GM23338 (cell line): ENCODE data around the gene AOPEP. TPM values are rescaled to one million over a fixed set of nuclear protein-coding genes. Genes with fewer than 3 reads are reported as not detected.

Source experiments
- ATAC-seq: fragments of 200-7000 bp; cut with Tn5 transposase; 3 replicates; pipeline ENCODE4 v1.9.1; 2020
- DNase-seq: peaks from one replicate; pipeline ENCODE4 v3.0.0-alpha.2; 2015; ENCODE audit warnings: low spot score
- H2AFZ ChIP-seq: fragments of 200-600 bp; sonication (generic); 2 replicates; pipeline ENCODE4 v1.8.0; 2016; ENCODE audit warnings: antibody characterized with exemption, mild to moderate bottlenecking, moderate library complexity
- H3F3A ChIP-seq: fragments of 200-600 bp; sonication (generic); replicated peaks from 2 replicates; pipeline ENCODE4 v1.8.0; 2017; ENCODE audit warnings: antibody characterized with exemption, mixed run types, low read depth
- H3K27ac ChIP-seq: fragments of 200-600 bp; sonication (generic); 2 replicates; pipeline ENCODE4 v1.6.1; 2016; ENCODE audit warnings: low read depth
- H3K27me3 ChIP-seq: fragments of 200-600 bp; sonication (generic); 2 replicates; pipeline ENCODE4 v1.8.0; 2016; ENCODE audit warnings: mild to moderate bottlenecking, mixed run types, moderate library complexity; ENCODE audit not compliant: insufficient read depth
- H3K36me3 ChIP-seq: fragments of 200-600 bp; sonication (generic); 2 replicates; pipeline ENCODE4 v1.8.0; 2016; ENCODE audit warnings: mild to moderate bottlenecking; ENCODE audit not compliant: insufficient read depth
- H3K4me1 ChIP-seq: fragments of 200-600 bp; sonication (generic); 2 replicates; pipeline ENCODE4 v1.8.0; 2016; ENCODE audit warnings: mild to moderate bottlenecking, moderate library complexity; ENCODE audit not compliant: insufficient read depth
- H3K4me2 ChIP-seq: fragments of 200-600 bp; sonication (generic); 2 replicates; pipeline ENCODE4 v1.7.1; 2017; ENCODE audit warnings: mixed run types
- H3K4me3 ChIP-seq: fragments of 200-600 bp; sonication (generic); 2 replicates; pipeline ENCODE4 v1.6.1; 2016; ENCODE audit warnings: mixed run types
- H3K79me2 ChIP-seq: fragments of 200-600 bp; sonication (generic); replicated peaks from 2 replicates; pipeline ENCODE4 v1.8.0; 2017; ENCODE audit warnings: mild to moderate bottlenecking; ENCODE audit not compliant: insufficient read depth
- H3K9me2 ChIP-seq: fragments of 200-600 bp; sonication (generic); 2 replicates; pipeline ENCODE4 v1.8.0; 2017; ENCODE audit not compliant: insufficient read depth
- H4K20me1 ChIP-seq: fragments of 200-600 bp; sonication (generic); replicated peaks from 2 replicates; pipeline ENCODE4 v1.8.0; 2017; ENCODE audit warnings: mild to moderate bottlenecking; ENCODE audit not compliant: insufficient read depth
- H3K27ac Mint-ChIP-seq: 2 replicates; pipeline ENCODE4 v1.8.0; 2020; ENCODE audit warnings: inconsistent platforms, mild to moderate bottlenecking, moderate library complexity, mixed read lengths
- H3K27me3 Mint-ChIP-seq: 3 replicates; pipeline ENCODE4 v1.8.0; 2022; ENCODE audit warnings: low read depth, mild to moderate bottlenecking, moderate library complexity, mixed read lengths, inconsistent platforms; ENCODE audit not compliant: insufficient read depth, poor library complexity
- H3K36me3 Mint-ChIP-seq: 3 replicates; pipeline ENCODE4 v1.8.0; 2021; ENCODE audit warnings: low read depth, mild to moderate bottlenecking, inconsistent platforms, moderate library complexity, mixed read lengths
- H3K4me1 Mint-ChIP-seq: 3 replicates; pipeline ENCODE4 v1.8.0; 2020; ENCODE audit warnings: mild to moderate bottlenecking, inconsistent platforms, mixed read lengths
- H3K4me3 Mint-ChIP-seq: 3 replicates; pipeline ENCODE4 v1.8.0; 2021; ENCODE audit warnings: moderate library complexity, mild to moderate bottlenecking, inconsistent platforms, mixed read lengths
- H3K9me3 Mint-ChIP-seq: 3 replicates; pipeline ENCODE4 v1.8.0; 2020; ENCODE audit warnings: moderate library complexity, mild to moderate bottlenecking, inconsistent platforms, mixed read lengths
- CREB1 ChIP-seq: fragments of 250-450 bp; sonication (Bioruptor Pico); IDR thresholded peaks from 2 replicates; pipeline ENCODE4 v1.5.0; 2020; ENCODE audit warnings: low read depth, mild to moderate bottlenecking, moderate library complexity
- CTCF ChIP-seq, 2 experiments: fragments of 200-600 bp in 1 of 2; sonication (generic) in 1 of 2; conservative IDR thresholded peaks; 2 replicates each; pipeline versions ENCODE4 v1.5.1 to v1.6.1; 2016 to 2017; ENCODE audit warnings: antibody characterized with exemption in 2 of 2, low read depth in 2 of 2, mild to moderate bottlenecking in 2 of 2, moderate library complexity in 1 of 2
- EZH2 ChIP-seq: fragments of 200-600 bp; sonication (generic); IDR thresholded peaks from one replicate; pipeline ENCODE4 v1.8.0; 2017; ENCODE audit warnings: antibody characterized with exemption, mild to moderate bottlenecking, low read depth; ENCODE audit not compliant: unreplicated experiment
- EZH2phosphoT487 ChIP-seq: fragments of 200-600 bp; sonication (generic); IDR thresholded peaks from one replicate; pipeline ENCODE4 v1.8.1; 2018; ENCODE audit warnings: antibody characterized with exemption; ENCODE audit not compliant: unreplicated experiment
- JUNB ChIP-seq: IDR thresholded peaks from one replicate; pipeline ENCODE4 v1.6.1; 2016; ENCODE audit warnings: antibody characterized with exemption; ENCODE audit not compliant: unreplicated experiment
- NANOG ChIP-seq: IDR thresholded peaks from 2 replicates; pipeline ENCODE4 v1.6.1; 2016; ENCODE audit warnings: antibody characterized with exemption, borderline replicate concordance
- POLR2AphosphoS5 ChIP-seq: IDR thresholded peaks from 2 replicates; pipeline ENCODE4 v1.6.1; 2016; ENCODE audit warnings: antibody characterized with exemption, low read depth
- REST ChIP-seq: IDR thresholded peaks from one replicate; pipeline ENCODE4 v1.6.1; 2018; ENCODE audit warnings: antibody characterized with exemption; ENCODE audit not compliant: unreplicated experiment
- STAT1 ChIP-seq: IDR thresholded peaks from one replicate; pipeline ENCODE4 v1.6.1; 2016; ENCODE audit warnings: antibody characterized with exemption; ENCODE audit not compliant: unreplicated experiment
- ZNF114 ChIP-seq: fragments of 250-450 bp; sonication (Bioruptor Pico); IDR thresholded peaks from 2 replicates; pipeline ENCODE4 v1.5.0; 2020; ENCODE audit warnings: mild to moderate bottlenecking, moderate library complexity
- ZNF331 ChIP-seq: fragments of 250-450 bp; sonication (Bioruptor Pico); IDR thresholded peaks from 2 replicates; pipeline ENCODE4 v1.5.0; 2020; ENCODE audit warnings: low read depth, mild to moderate bottlenecking, moderate library complexity
- polyA plus RNA-seq: library from polyadenylated mRNA; unstranded; fragments of >200 nt; fragmentation: Nextera tagmentation; extraction: Ambion mirVana; gene quantifications from 2 replicates; pipeline ENCODE4 v1.2.1, GENCODE V29; 2016
- total RNA-seq: library from RNA; depleted of rRNA; stranded (reverse); fragments of >200 nt; shearing (Covaris generic); gene quantifications from 2 replicates; pipeline ENCODE4 v1.2.3, GENCODE V29; 2014
- TF ChIP-seq, protein P1 (sequence below): IDR thresholded peaks from 2 replicates; pipeline ENCODE4 v1.6.1; 2016; ENCODE audit warnings: antibody characterized with exemption

AOPEP gene
- total and polyA plus RNA-seq, 2 experiments from 2014 or later = 7.0 to 16.5 TPM

GRCh38 chr9:94767331-94768072 is 41.0 kb downstream of the AOPEP start:
- no peak overlapping the region for H2AFZ ChIP-seq
- H3K4me1 ChIP-seq = no peaks in the 10 kb centered on the region
- peaks cover 19% of the 10 kb centered on the region; the same call in 1 of the 2 replicates for H3K79me2 ChIP-seq
- H3K4me3 ChIP-seq = no peak overlapping the region
- H3K27me3 Mint-ChIP-seq = peaks cover 2% of the 10 kb centered on the region
- no peaks in the 10 kb centered on the region for H3K27me3 ChIP-seq
- H3K4me3 Mint-ChIP-seq = no peak overlapping the region
- H3K4me1 Mint-ChIP-seq = no peaks in the 10 kb centered on the region; the same call in 1 of the 3 replicates
- DNase-seq (no peak), ATAC-seq (no peak)
- no peaks in the 10 kb centered on the region; the same call in none of the 2 replicates for H4K20me1 ChIP-seq
- H3K36me3 Mint-ChIP-seq = no peaks in the 10 kb centered on the region
- no peak overlapping the region for H3K27ac ChIP-seq
- no peak for TF ChIP-seq CREB1
- no peak for TF ChIP-seq JUNB
- TF ChIP-seq REST = no peak
- no peak for TF ChIP-seq EZH2phosphoT487
- TF ChIP-seq, protein P1, sequence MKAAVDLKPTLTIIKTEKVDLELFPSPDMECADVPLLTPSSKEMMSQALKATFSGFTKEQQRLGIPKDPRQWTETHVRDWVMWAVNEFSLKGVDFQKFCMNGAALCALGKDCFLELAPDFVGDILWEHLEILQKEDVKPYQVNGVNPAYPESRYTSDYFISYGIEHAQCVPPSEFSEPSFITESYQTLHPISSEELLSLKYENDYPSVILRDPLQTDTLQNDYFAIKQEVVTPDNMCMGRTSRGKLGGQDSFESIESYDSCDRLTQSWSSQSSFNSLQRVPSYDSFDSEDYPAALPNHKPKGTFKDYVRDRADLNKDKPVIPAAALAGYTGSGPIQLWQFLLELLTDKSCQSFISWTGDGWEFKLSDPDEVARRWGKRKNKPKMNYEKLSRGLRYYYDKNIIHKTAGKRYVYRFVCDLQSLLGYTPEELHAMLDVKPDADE = no peak
- no peak for TF ChIP-seq NANOG
- no peak for TF ChIP-seq POLR2AphosphoS5
- TF ChIP-seq ZNF331 = no peak
- no peak for TF ChIP-seq STAT1
- TF ChIP-seq ZNF114 (CRISPR knock-in tag) = no peak
- no peak for TF ChIP-seq EZH2
- no peak for TF ChIP-seq CTCF (conservative IDR thresholded peaks at IDR 0.05; ENCODE audit: low read depth in 2 of 2)
- no peak overlapping the region for H3K27ac Mint-ChIP-seq
- no peaks in the 10 kb centered on the region for H3K36me3 ChIP-seq
- no peaks in the 10 kb centered on the region for H3K9me3 Mint-ChIP-seq
- no peaks in the 10 kb centered on the region for H3K9me2 ChIP-seq
- H3K4me2 ChIP-seq = no peak overlapping the region
- no peaks in the 10 kb centered on the region for H3F3A ChIP-seq
